K562 (cell line): Measurements from ENCODE around the gene FMC1. TPM values are rescaled to one million over a fixed set of nuclear protein-coding genes. Genes with fewer than 3 reads are reported as not detected.

Experiments
- ATF4 ChIP-seq: fragments of 450-650 bp; formaldehyde crosslinking; IDR thresholded peaks from 2 replicates; pipeline ENCODE4 v1.4.0; 2022; ENCODE audit warnings: mild to moderate bottlenecking, moderate library complexity
- BHLHE40 ChIP-seq: IDR thresholded peaks from 2 replicates; pipeline ENCODE4 v1.6.1; 2011; ENCODE audit warnings: low read length, improper control_type of control experiment
- CUX1 ChIP-seq: fragments of 200-800 bp; sonication (Bioruptor generic); IDR thresholded peaks from 2 replicates; pipeline ENCODE4 v1.6.1; 2016; ENCODE audit warnings: missing genetic modification characterization, missing compliant biosample characterization
- FIP1L1 ChIP-seq: fragments of 200-400 bp; formaldehyde crosslinking; IDR thresholded peaks from 2 replicates; pipeline ENCODE4 v1.6.1; 2018; ENCODE audit warnings: mild to moderate bottlenecking, low read depth, low read length; ENCODE audit not compliant: poor library complexity, severe bottlenecking
- FOXK2 ChIP-seq, 2 experiments: fragments of 450-650 bp; IDR thresholded peaks in 1 of 2; conservative IDR thresholded peaks in 1 of 2; 2 replicates each; pipeline ENCODE4 v1.6.1; 2016; ENCODE audit warnings: low read depth in 2 of 2, mild to moderate bottlenecking in 1 of 2
- GATA2 ChIP-seq: sonication (generic); formaldehyde crosslinking; IDR thresholded peaks from 2 replicates; pipeline ENCODE4 v1.4.0; 2020; ENCODE audit warnings: mild to moderate bottlenecking, missing genetic modification reagents
- JUND ChIP-seq, 2 experiments: IDR thresholded peaks; 2 replicates in 1 of 2; 3 replicates in 1 of 2; pipeline ENCODE4 v1.6.1; 2011; ENCODE audit warnings: borderline replicate concordance in 2 of 2, low read depth in 2 of 2, low read length in 2 of 2, improper control_type of control experiment in 1 of 2, missing biosample characterization in 1 of 2, missing genetic modification characterization in 1 of 2, missing genetic modification reagents in 1 of 2
- NFYB ChIP-seq: IDR thresholded peaks from 2 replicates; pipeline ENCODE4 v1.6.1; 2011; ENCODE audit warnings: mild to moderate bottlenecking, moderate library complexity; ENCODE audit not compliant: insufficient read length; ENCODE audit errors: extremely low read depth
- POLR3G ChIP-seq: IDR thresholded peaks from 2 replicates; pipeline ENCODE4 v1.6.1; 2011; ENCODE audit not compliant: insufficient read length, insufficient replicate concordance; ENCODE audit errors: extremely low read depth
- RBM14 ChIP-seq: fragments of 200-400 bp; formaldehyde crosslinking; IDR thresholded peaks from 2 replicates; pipeline ENCODE4 v1.6.1; 2018; ENCODE audit warnings: low read depth, mild to moderate bottlenecking, low read length, moderate library complexity, borderline replicate concordance; ENCODE audit not compliant: insufficient read depth
- SMAD4 ChIP-seq: fragments of 250-450 bp; sonication (Bioruptor Pico); conservative IDR thresholded peaks from 2 replicates; pipeline ENCODE4 v1.8.0; 2021; ENCODE audit warnings: inconsistent platforms, mild to moderate bottlenecking, moderate library complexity
- SMARCB1 ChIP-seq: IDR thresholded peaks from 2 replicates; pipeline ENCODE4 v1.6.1; 2011; ENCODE audit warnings: improper control_type of control experiment, low read depth; ENCODE audit not compliant: insufficient read length
- SP2 ChIP-seq: IDR thresholded peaks from 2 replicates; pipeline ENCODE4 v1.6.1; 2011; ENCODE audit warnings: mild to moderate bottlenecking, low read depth, low read length, moderate library complexity; ENCODE audit not compliant: poor library complexity, severe bottlenecking; ENCODE audit errors: extremely low read depth
- TBL1XR1 ChIP-seq, 2 experiments: IDR thresholded peaks; 2 replicates each; pipeline ENCODE4 v1.6.1; 2012; ENCODE audit warnings: improper control_type of control experiment in 2 of 2, low read length in 2 of 2, mild to moderate bottlenecking in 1 of 2
- ZFP1 ChIP-seq: fragments of 450-650 bp; formaldehyde crosslinking; IDR thresholded peaks from 2 replicates; pipeline ENCODE4 v1.4.0; 2020; ENCODE audit warnings: mild to moderate bottlenecking, mixed read lengths
- ZNF347 ChIP-seq: fragments of 450-650 bp; formaldehyde crosslinking; IDR thresholded peaks from 2 replicates; pipeline ENCODE4 v1.4.0; 2020; ENCODE audit warnings: low read depth, mild to moderate bottlenecking, moderate library complexity
- polyA plus RNA-seq, 8 experiments: library from polyadenylated mRNA; depleted of rRNA in 4 of 8; stranded (reverse) in 5 of 8; unstranded in 3 of 8; fragments of >200 nt; fragmentation: Nextera tagmentation in 2 of 8; fragmentation: Illumina TruSeq in 1 of 8; extraction: Ambion mirVana in 2 of 8; extraction: Trizol in 1 of 8; gene quantifications; 2 replicates each; pipeline versions ENCODE4 v1.2.1 to v1.2.3, GENCODE V29; 2011 to 2014; ENCODE audit warnings: inconsistent platforms in 1 of 8, missing spikeins in 1 of 8
- total RNA-seq, 7 experiments: library from RNA; depleted of rRNA in 6 of 7; stranded (reverse); fragments of >200 nt in 6 of 7; fragmentation: Illumina TruSeq in 2 of 7; extraction: Trizol in 2 of 7; gene quantifications; 2 replicates each; pipeline versions ENCODE4 v1.2.1 to v1.2.3, GENCODE V29; 2011 to 2021; ENCODE audit warnings: low replicate concordance in 1 of 7
- TF ChIP-seq, protein P1 (sequence below): fragments of 250-450 bp; sonication (Bioruptor Pico); IDR thresholded peaks from 2 replicates; pipeline ENCODE4 v1.5.0; 2021
- TF ChIP-seq, protein P2 (sequence below): fragments of 200-800 bp; sonication (Bioruptor generic); IDR thresholded peaks from 2 replicates; pipeline ENCODE4 v1.6.1; 2017; ENCODE audit warnings: missing genetic modification characterization, missing compliant biosample characterization

The FMC1 gene
- total and polyA plus RNA-seq, 9 of the 15 experiments (the other 6 are each of a cell fraction or from before 2014, with no cell fraction given), result 14.0 to 116 (median 29.0) TPM

- TF ChIP-seq TBL1XR1 (IDR thresholded peaks at IDR 0.05; ENCODE audit: low read length in 2 of 2) (no peak), SMAD4 (CRISPR knock-in tag) (no peak), JUND (IDR thresholded peaks at IDR 0.05; ENCODE audit: borderline replicate concordance, low read depth, low read length) (no peak), JUND (tag; IDR thresholded peaks at IDR 0.05; ENCODE audit: borderline replicate concordance, low read depth, low read length) (no peak), ZFP1 (CRISPR knock-in tag) (no peak), ATF4 (CRISPR knock-in tag) (no peak), FIP1L1 (no peak), SMARCB1 (no peak), SP2 (no peak), ZNF347 (CRISPR knock-in tag) (no peak), POLR3G (no peak), RBM14 (no peak), FOXK2 (conservative IDR thresholded peaks at IDR 0.05 in 1 of 2, IDR thresholded peaks at IDR 0.05 in 1 of 2; ENCODE audit: low read depth in 2 of 2) (no peak), BHLHE40 (no peak), CUX1 (no peak), GATA2 (no peak), NFYB (no peak)
- TF ChIP-seq, protein P1, sequence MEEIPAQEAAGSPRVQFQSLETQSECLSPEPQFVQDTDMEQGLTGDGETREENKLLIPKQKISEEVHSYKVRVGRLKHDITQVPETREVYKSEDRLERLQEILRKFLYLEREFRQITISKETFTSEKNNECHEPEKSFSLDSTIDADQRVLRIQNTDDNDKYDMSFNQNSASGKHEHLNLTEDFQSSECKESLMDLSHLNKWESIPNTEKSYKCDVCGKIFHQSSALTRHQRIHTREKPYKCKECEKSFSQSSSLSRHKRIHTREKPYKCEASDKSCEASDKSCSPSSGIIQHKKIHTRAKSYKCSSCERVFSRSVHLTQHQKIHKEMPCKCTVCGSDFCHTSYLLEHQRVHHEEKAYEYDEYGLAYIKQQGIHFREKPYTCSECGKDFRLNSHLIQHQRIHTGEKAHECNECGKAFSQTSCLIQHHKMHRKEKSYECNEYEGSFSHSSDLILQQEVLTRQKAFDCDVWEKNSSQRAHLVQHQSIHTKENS, result no peak
- TF ChIP-seq, protein P2, sequence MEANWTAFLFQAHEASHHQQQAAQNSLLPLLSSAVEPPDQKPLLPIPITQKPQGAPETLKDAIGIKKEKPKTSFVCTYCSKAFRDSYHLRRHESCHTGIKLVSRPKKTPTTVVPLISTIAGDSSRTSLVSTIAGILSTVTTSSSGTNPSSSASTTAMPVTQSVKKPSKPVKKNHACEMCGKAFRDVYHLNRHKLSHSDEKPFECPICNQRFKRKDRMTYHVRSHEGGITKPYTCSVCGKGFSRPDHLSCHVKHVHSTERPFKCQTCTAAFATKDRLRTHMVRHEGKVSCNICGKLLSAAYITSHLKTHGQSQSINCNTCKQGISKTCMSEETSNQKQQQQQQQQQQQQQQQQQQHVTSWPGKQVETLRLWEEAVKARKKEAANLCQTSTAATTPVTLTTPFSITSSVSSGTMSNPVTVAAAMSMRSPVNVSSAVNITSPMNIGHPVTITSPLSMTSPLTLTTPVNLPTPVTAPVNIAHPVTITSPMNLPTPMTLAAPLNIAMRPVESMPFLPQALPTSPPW (CRISPR knock-in tag), result no peak
These were observed 10.7 kb upstream of the FMC1 start (continued) for GRCh38 chr7:139330333-139331030.
